ENCODE data around the gene EOMES.

Gene EOMES

GRCh38 chr3:27721717-27722564 is at the start of gene EOMES:
Gene EOMES, minus strand, starts transcription at chr3:27722323. Its CDS starts 29 bp downstream, at chr3:27722294.
- peak; percentile 73 for DNase-seq

- peak; percentile 2 for DNase-seq
Observed at GRCh38 chr3:27770384-27770783, 48.3 kb upstream of the EOMES start.

- DNase-seq: no peak
Observed at GRCh38 chr3:27767000-27767399, 44.9 kb upstream of the EOMES start.

- no peak for DNase-seq
Observed at GRCh38 chr3:27758083-27758482, 36.0 kb upstream of the EOMES start.

GRCh38 chr3:27756877-27757276 is 34.8 kb upstream of the EOMES start:
- no peak for DNase-seq

- no peak for DNase-seq
Observed at GRCh38 chr3:27752926-27753325, 30.8 kb upstream of the EOMES start.

- DNase-seq: no peak
Observed at GRCh38 chr3:27749643-27750042, 27.5 kb upstream of the EOMES start.

- no peak for DNase-seq
Observed at GRCh38 chr3:27746838-27747237, 24.7 kb upstream of the EOMES start.

- DNase-seq: no peak
Observed at GRCh38 chr3:27740854-27741253, 18.7 kb upstream of the EOMES start.

- DNase-seq: no peak
Observed at GRCh38 chr3:27737091-27737490, 15.0 kb upstream of the EOMES start.

- DNase-seq: no peak
Observed at GRCh38 chr3:27730774-27731659, 8.9 kb upstream of the EOMES start.

- DNase-seq: no peak
Observed at GRCh38 chr3:27729748-27730611, 7.9 kb upstream of the EOMES start.

- DNase-seq: no peak
Observed at GRCh38 chr3:27729325-27729724, 7.2 kb upstream of the EOMES start.

GRCh38 chr3:27728195-27729087 is 6.3 kb upstream of the EOMES start:
- DNase-seq: no peak

GRCh38 chr3:27726240-27726639 is 4.1 kb upstream of the EOMES start:
- no peak for DNase-seq

GRCh38 chr3:27724459-27725197 is 2.5 kb upstream of the EOMES start:
- DNase-seq: no peak

GRCh38 chr3:27723815-27724458 is 1.8 kb upstream of the EOMES start:
- no peak for DNase-seq

GRCh38 chr3:27723456-27723814 is 1.3 kb upstream of the EOMES start:
- DNase-seq: no peak

- no peak for DNase-seq
Observed at GRCh38 chr3:27723001-27723445, 900 bp upstream of the EOMES start.

GRCh38 chr3:27720899-27721716 is 1.0 kb downstream of the EOMES start:
- DNase-seq: no peak

Measured in hematopoietic multipotent progenitor cell treated with erythropoietin and hydrocortisone succinate and interleukin-3 and kit ligand, for 4 days (in vitro differentiated cells).